Ovary (tissue), 3 donors: Measurements from ENCODE around the gene HMGCS2.

Source experiments
- POLR2A ChIP-seq: fragments of 450-650 bp; IDR thresholded peaks from one replicate; pipeline ENCODE4 v1.6.1; 2017; ENCODE audit warnings: antibody characterized with exemption, mild to moderate bottlenecking, moderate library complexity
- TF ChIP-seq, protein P1 (sequence below), 3 donors: fragments of 450-650 bp in 2 of 3; fragments of 200-600 bp in 1 of 3; IDR thresholded peaks; one replicate each; pipeline versions ENCODE4 v1.5.1 to v1.8.0; 2016 to 2022; ENCODE audit warnings: antibody characterized with exemption in 3 of 3, mild to moderate bottlenecking in 1 of 3
- donor health status: DM: no; HTN: no; CAD: no.

DNA sequence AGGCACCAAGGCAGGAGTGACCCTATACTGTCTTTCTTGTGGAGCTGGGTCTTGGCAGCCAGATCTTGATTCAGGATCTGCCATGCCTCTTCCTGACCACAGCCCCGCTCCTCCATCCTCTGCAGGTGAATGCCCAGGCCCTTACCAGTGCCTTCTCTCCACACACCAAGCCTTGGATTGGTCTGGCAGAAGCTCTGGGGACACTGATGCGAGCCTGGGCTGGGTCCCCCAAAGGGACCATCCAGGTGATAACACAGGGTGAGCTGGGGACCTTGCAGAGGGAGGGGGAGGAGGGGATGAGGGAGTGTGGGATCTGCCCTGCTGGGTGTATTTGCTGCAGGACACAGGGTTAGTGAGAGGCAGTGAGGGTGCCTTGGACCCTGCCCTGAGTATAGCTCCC lies 28.4 kb downstream of the HMGCS2 start:
- TF ChIP-seq, protein P1, sequence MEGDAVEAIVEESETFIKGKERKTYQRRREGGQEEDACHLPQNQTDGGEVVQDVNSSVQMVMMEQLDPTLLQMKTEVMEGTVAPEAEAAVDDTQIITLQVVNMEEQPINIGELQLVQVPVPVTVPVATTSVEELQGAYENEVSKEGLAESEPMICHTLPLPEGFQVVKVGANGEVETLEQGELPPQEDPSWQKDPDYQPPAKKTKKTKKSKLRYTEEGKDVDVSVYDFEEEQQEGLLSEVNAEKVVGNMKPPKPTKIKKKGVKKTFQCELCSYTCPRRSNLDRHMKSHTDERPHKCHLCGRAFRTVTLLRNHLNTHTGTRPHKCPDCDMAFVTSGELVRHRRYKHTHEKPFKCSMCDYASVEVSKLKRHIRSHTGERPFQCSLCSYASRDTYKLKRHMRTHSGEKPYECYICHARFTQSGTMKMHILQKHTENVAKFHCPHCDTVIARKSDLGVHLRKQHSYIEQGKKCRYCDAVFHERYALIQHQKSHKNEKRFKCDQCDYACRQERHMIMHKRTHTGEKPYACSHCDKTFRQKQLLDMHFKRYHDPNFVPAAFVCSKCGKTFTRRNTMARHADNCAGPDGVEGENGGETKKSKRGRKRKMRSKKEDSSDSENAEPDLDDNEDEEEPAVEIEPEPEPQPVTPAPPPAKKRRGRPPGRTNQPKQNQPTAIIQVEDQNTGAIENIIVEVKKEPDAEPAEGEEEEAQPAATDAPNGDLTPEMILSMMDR (IDR thresholded peaks at IDR 0.05) = no peak
- TF ChIP-seq POLR2A = no peak
